Measurements from ENCODE around the gene LMAN2.

GRCh38 chr5:177346820-177347219 lies 4.6 kb downstream of the LMAN2 start:
- TF ChIP-seq CTCF (IDR thresholded peaks at IDR 0.05) (no peak), POLR2A (IDR thresholded peaks at IDR 0.05) (no peak)

All from Peyer's patch (tissue), 4 donors.